HepG2 (cell line): ENCODE measurements around the gene PTPRH. TPM values are rescaled to one million over a fixed set of nuclear protein-coding genes. Genes with fewer than 3 reads are reported as not detected.

Experiments used
- ELK4 ChIP-seq: sonication (generic); formaldehyde crosslinking; IDR thresholded peaks from 2 replicates; pipeline ENCODE4 v1.9.0; 2021; ENCODE audit warnings: missing genetic modification reagents, borderline replicate concordance
- ESRRA ChIP-seq: sonication (generic); formaldehyde crosslinking; IDR thresholded peaks from 2 replicates; pipeline ENCODE4 v1.5.1; 2020; ENCODE audit warnings: mild to moderate bottlenecking, low read depth, missing genetic modification reagents
- IRF1 ChIP-seq: sonication (generic); formaldehyde crosslinking; IDR thresholded peaks from 2 replicates; pipeline ENCODE4 v1.4.0; 2020; ENCODE audit warnings: low read depth, mild to moderate bottlenecking, missing genetic modification reagents
- KLF11 ChIP-seq: IDR thresholded peaks from 2 replicates; pipeline ENCODE4 v1.6.1; 2016; ENCODE audit warnings: missing compliant biosample characterization
- KLF9 ChIP-seq: IDR thresholded peaks from 2 replicates; pipeline ENCODE4 v1.6.1; 2016; ENCODE audit warnings: low read depth
- KMT2A ChIP-seq: sonication (generic); formaldehyde crosslinking; IDR thresholded peaks from 2 replicates; pipeline ENCODE4 v1.4.0; 2020; ENCODE audit warnings: missing genetic modification reagents
- MAZ ChIP-seq, 2 experiments: sonication (generic) in 1 of 2; formaldehyde crosslinking in 1 of 2; IDR thresholded peaks; 2 replicates each; pipeline versions ENCODE4 v1.5.0 to v1.6.1; 2012 to 2020; ENCODE audit warnings: low read depth in 2 of 2, mild to moderate bottlenecking in 2 of 2, borderline replicate concordance in 1 of 2, improper control_type of control experiment in 1 of 2, low read length in 1 of 2, missing genetic modification reagents in 1 of 2, moderate library complexity in 1 of 2
- MEF2D ChIP-seq: sonication (generic); formaldehyde crosslinking; IDR thresholded peaks from 2 replicates; pipeline ENCODE4 v1.5.1; 2020; ENCODE audit warnings: mild to moderate bottlenecking, missing genetic modification reagents
- PHF21A ChIP-seq: sonication (generic); formaldehyde crosslinking; IDR thresholded peaks from 2 replicates; pipeline ENCODE4 v1.5.0; 2020; ENCODE audit warnings: mild to moderate bottlenecking, missing genetic modification reagents
- POGK ChIP-seq: sonication (generic); formaldehyde crosslinking; conservative IDR thresholded peaks from 2 replicates; pipeline ENCODE4 v1.8.0; 2022; ENCODE audit warnings: mild to moderate bottlenecking, moderate library complexity, missing genetic modification reagents
- RNF2 ChIP-seq: fragments of 450-650 bp; conservative IDR thresholded peaks from 2 replicates; pipeline ENCODE4 v1.6.1; 2016; ENCODE audit warnings: low read depth
- SAP130 ChIP-seq: IDR thresholded peaks from 2 replicates; pipeline ENCODE4 v1.6.1; 2016; ENCODE audit warnings: low read depth
- TCF7 ChIP-seq: sonication (generic); IDR thresholded peaks from 2 replicates; pipeline ENCODE4 v1.6.1; 2016; ENCODE audit warnings: antibody characterized with exemption, low read depth
- THAP11 ChIP-seq: IDR thresholded peaks from 2 replicates; pipeline ENCODE4 v1.6.1; 2016; ENCODE audit warnings: missing biosample characterization, missing genetic modification reagents
- THAP7 ChIP-seq: sonication (generic); formaldehyde crosslinking; IDR thresholded peaks from 2 replicates; pipeline ENCODE4 v1.8.1; 2023; ENCODE audit warnings: mild to moderate bottlenecking, missing genetic modification reagents
- U2AF1 ChIP-seq: fragments of 200-400 bp; formaldehyde crosslinking; optimal IDR thresholded peaks from 2 replicates; pipeline ENCODE3; 2017; ENCODE audit warnings: mild to moderate bottlenecking, low read depth, low read length
- ZFY ChIP-seq: sonication (generic); formaldehyde crosslinking; IDR thresholded peaks from 2 replicates; pipeline ENCODE4 v1.4.0; 2020; ENCODE audit warnings: missing genetic modification reagents
- ZKSCAN5 ChIP-seq: sonication (generic); formaldehyde crosslinking; IDR thresholded peaks from 2 replicates; pipeline ENCODE4 v1.5.1; 2020; ENCODE audit warnings: mild to moderate bottlenecking, missing genetic modification reagents
- ZNF292 ChIP-seq: sonication (generic); formaldehyde crosslinking; IDR thresholded peaks from 2 replicates; pipeline ENCODE4 v1.8.1; 2022; ENCODE audit warnings: mild to moderate bottlenecking, low read depth, missing genetic modification reagents, borderline replicate concordance
- ZNF354B ChIP-seq: sonication (generic); formaldehyde crosslinking; IDR thresholded peaks from 2 replicates; pipeline ENCODE4 v1.8.0; 2022; ENCODE audit warnings: mild to moderate bottlenecking, missing genetic modification reagents
- ZNF451 ChIP-seq: sonication (generic); formaldehyde crosslinking; IDR thresholded peaks from 2 replicates; pipeline ENCODE4 v1.5.0; 2020; ENCODE audit warnings: mild to moderate bottlenecking, missing genetic modification reagents
- ZNF567 ChIP-seq: sonication (generic); formaldehyde crosslinking; IDR thresholded peaks from 2 replicates; pipeline ENCODE4 v1.8.1; 2023; ENCODE audit warnings: mild to moderate bottlenecking, missing genetic modification reagents, borderline replicate concordance
- ZNF704 ChIP-seq: sonication (generic); formaldehyde crosslinking; IDR thresholded peaks from 2 replicates; pipeline ENCODE4 v1.8.1; 2023; ENCODE audit warnings: mild to moderate bottlenecking, inconsistent platforms, moderate library complexity, missing genetic modification reagents, borderline replicate concordance
- ZNF816 ChIP-seq: sonication (generic); formaldehyde crosslinking; IDR thresholded peaks from 2 replicates; pipeline ENCODE4 v1.8.0; 2022; ENCODE audit warnings: missing genetic modification reagents, mild to moderate bottlenecking, borderline replicate concordance
- polyA plus RNA-seq, 8 experiments: library from polyadenylated mRNA; depleted of rRNA in 3 of 8; stranded (reverse) in 7 of 8; unstranded in 1 of 8; fragments of >200 nt; fragmentation: Illumina TruSeq in 4 of 8; extraction: Trizol in 4 of 8; gene quantifications; 2 replicates each; pipeline versions ENCODE4 v1.2.1 to v1.2.3, GENCODE V29; 2011 to 2016; ENCODE audit warnings: low read depth in 4 of 8, missing spikeins in 1 of 8, mixed read lengths in 1 of 8; ENCODE audit not compliant: insufficient read depth in 1 of 8
- total RNA-seq, 5 experiments: library from RNA; depleted of rRNA; stranded (reverse); fragments of >200 nt; fragmentation: Illumina TruSeq; extraction: Trizol; gene quantifications; 2 replicates each; pipeline ENCODE4 v1.2.3, GENCODE V29; 2016; ENCODE audit warnings: low read depth in 1 of 5

Gene PTPRH
- total and polyA plus RNA-seq, 2 of the 13 experiments (the other 11 are each of a cell fraction or from before 2014, with no cell fraction given): 14.7 to 125 TPM

DNA sequence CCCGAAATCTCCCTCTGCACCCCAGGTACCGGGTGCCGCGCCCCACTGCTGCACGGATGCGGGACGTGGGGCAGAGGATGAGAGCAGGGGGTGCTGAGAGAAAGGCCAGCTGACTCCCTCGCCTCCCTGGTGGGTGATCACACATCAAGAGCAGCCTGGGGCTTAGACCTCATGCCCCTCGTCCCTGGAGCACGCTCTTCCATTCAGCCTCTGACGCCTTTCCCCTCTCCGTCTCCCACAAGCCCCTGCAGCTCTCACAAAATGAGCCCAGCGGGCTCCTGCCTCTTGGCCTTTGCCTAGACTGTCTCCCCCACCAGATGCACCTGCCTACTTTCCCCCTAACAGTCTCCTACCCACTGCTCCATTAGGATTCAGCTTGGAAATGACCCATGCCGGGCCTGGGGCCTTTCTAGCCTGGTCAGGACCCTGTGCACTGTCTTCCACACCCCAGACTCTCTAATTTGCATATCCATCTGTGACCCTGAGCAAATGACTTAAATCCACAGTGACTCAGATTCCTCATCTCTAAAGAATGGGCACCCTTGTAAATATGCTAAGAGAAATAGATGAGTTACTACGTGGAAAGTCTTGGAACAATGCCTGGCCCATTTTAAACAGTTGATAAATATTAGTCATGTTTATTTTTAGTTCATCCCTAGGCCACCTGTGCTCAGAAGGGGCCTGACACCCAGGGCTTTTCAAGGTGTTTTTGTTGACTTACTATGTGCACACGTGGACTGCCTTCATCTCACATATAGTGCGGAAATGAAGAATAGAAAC lies 582 bp upstream of the PTPRH start (continued):
- TF ChIP-seq POGK (CRISPR knock-in tag) (0 out of 2 replicates have a peak, but pooled peaks have one; percentile 22), THAP11 (0 out of 2 replicates have a peak, but pooled peaks have one; percentile 7), KLF9 (CRISPR knock-in tag) (peak; percentile 58; the same call in 1 of the 2 replicates), RNF2 (peak; percentile 90; the same call in 1 of the 2 replicates), ZFY (CRISPR knock-in tag) (0 out of 2 replicates have a peak, but pooled peaks have one; percentile 16), TCF7 (peak; percentile 25; the same call in 1 of the 2 replicates), ELK4 (CRISPR knock-in tag) (no peak), ESRRA (CRISPR knock-in tag) (0 out of 2 replicates have a peak, but pooled peaks have one; percentile 46), MAZ (IDR thresholded peaks at IDR 0.05; ENCODE audit: borderline replicate concordance, low read depth, low read length) (no peak), MAZ (CRISPR knock-in tag; IDR thresholded peaks at IDR 0.05; ENCODE audit: low read depth) (no peak), SAP130 (CRISPR knock-in tag) (peak; percentile 88), ZNF704 (CRISPR knock-in tag) (peak; percentile 73; the same call in 1 of the 2 replicates), PHF21A (CRISPR knock-in tag) (peak; percentile 74), ZNF567 (CRISPR knock-in tag) (no peak), U2AF1 (no peak), ZKSCAN5 (CRISPR knock-in tag) (no peak), ZNF354B (no peak), ZNF451 (CRISPR knock-in tag) (0 out of 2 replicates have a peak, but pooled peaks have one; percentile 34), MEF2D (CRISPR knock-in tag) (peak; percentile 98), ZNF816 (CRISPR knock-in tag) (peak; percentile 76; the same call in 1 of the 2 replicates), IRF1 (CRISPR knock-in tag) (0 out of 2 replicates have a peak, but pooled peaks have one; percentile 33), THAP7 (CRISPR knock-in tag) (peak; percentile 83; the same call in 1 of the 2 replicates), KLF11 (CRISPR knock-in tag) (no peak), ZNF292 (CRISPR knock-in tag) (peak; percentile 48; the same call in 1 of the 2 replicates), KMT2A (no peak)
